GM21723 (cell line): ENCODE measurements around the gene EXOSC10.
"Not testable (repeated sequence)": the region's sequence is repeated elsewhere in the genome, so short reads cannot be mapped to it uniquely, and the experiment has no call there.

Experiments
- ATAC-seq: cut with Tn5 transposase; IDR thresholded peaks from one replicate; pipeline ENCODE4 v1.9.1; 2021; ENCODE audit warnings: mild to moderate bottlenecking, moderate library complexity; ENCODE audit not compliant: unreplicated experiment

The EXOSC10 gene

GRCh38 chr1:11019971-11020370, 79.7 kb downstream of the EXOSC10 start:
- ATAC-seq: no peak

- ATAC-seq: not testable (repeated sequence)
These were observed 80.3 kb downstream of the EXOSC10 start for GRCh38 chr1:11019358-11019757.
